Left hindlimb (tissue), 1 donor: Measurements from ENCODE around the gene PASK.

Experiments used
- DNase-seq: peaks from one replicate; pipeline ENCODE4 v3.0.0-alpha.2; 2018

The PASK gene

GRCh38 chr2:241064008-241064801, 85.1 kb downstream of the PASK start:
- no peak for DNase-seq

- DNase-seq: no peak
Observed at GRCh38 chr2:241063587-241063986, 85.7 kb downstream of the PASK start.

- no peak for DNase-seq
Observed at GRCh38 chr2:241063093-241063551, 86.2 kb downstream of the PASK start.

- no peak for DNase-seq
Observed at GRCh38 chr2:241062389-241063092, 86.7 kb downstream of the PASK start.

- no peak for DNase-seq
Observed at GRCh38 chr2:241061275-241061674, 88.0 kb downstream of the PASK start.
